Measurements from ENCODE around the gene C1QTNF4. TPM values are rescaled to one million over a fixed set of nuclear protein-coding genes. Genes with fewer than 3 reads are reported as not detected.

C1QTNF4 gene
- total and polyA plus RNA-seq, 2 of the 13 experiments (the other 11 are each of a cell fraction or from before 2014, with no cell fraction given) = not detected

DNA sequence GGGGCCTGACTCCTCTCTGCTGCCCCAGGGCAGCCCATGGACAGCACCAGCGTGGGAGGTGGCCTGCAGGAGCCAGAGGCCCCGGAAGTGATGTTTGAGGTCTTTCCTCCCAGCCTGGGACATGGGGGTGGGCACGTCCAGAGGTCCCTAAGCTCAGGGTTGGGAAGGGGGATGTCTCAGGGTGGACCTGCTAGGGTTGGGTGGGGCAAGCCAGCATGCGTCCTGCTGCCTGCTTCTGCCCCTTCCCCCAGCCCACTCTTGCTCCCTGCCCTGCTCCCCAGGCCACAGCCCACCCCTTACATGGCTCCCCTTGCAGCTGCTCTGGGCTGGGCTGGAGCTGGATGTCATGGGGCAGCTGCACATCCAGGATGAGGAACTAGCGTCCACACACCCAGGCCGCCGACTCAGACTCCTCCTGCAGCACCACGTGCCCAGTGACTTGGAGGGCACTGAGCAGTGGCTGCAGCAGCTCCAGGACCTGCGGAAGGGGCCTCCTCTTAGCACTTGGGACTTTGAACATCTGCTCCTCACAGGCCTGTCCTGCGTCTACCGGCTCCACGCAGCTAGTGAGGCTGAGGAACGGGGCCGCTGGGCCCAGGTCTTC lies 6.4 kb downstream of the C1QTNF4 start (continued):
- TF ChIP-seq ZNF44 (CRISPR knock-in tag; IDR thresholded peaks at IDR 0.05) = no peak
- no peak for TF ChIP-seq PAWR (CRISPR knock-in tag; IDR thresholded peaks at IDR 0.05; ENCODE audit: borderline replicate concordance)
- no peak for TF ChIP-seq ZNF639 (CRISPR knock-in tag; conservative IDR thresholded peaks at IDR 0.05)
- TF ChIP-seq XRCC5 (optimal IDR thresholded peaks at IDR 0.05; ENCODE audit: low read length) = no peak
- 0 out of 2 replicates have a peak, but pooled peaks have one; percentile 28 for TF ChIP-seq ZNF607 (CRISPR knock-in tag; IDR thresholded peaks at IDR 0.05; ENCODE audit: borderline replicate concordance)
- peak; percentile 75; the same call in 1 of the 2 replicates for TF ChIP-seq BRD4 (CRISPR knock-in tag; IDR thresholded peaks at IDR 0.05)
- no peak for TF ChIP-seq FIP1L1 (IDR thresholded peaks at IDR 0.05; ENCODE audit: borderline replicate concordance, insufficient read depth, low read depth, low read length)
- TF ChIP-seq MYC (CRISPR knock-in tag; IDR thresholded peaks at IDR 0.05; ENCODE audit: borderline replicate concordance) = peak; percentile 77; the same call in 1 of the 2 replicates
- 0 out of 2 replicates have a peak, but pooled peaks have one; percentile 80 for TF ChIP-seq ZNF674 (CRISPR knock-in tag; IDR thresholded peaks at IDR 0.05; ENCODE audit: low read depth)
- TF ChIP-seq, protein P1, sequence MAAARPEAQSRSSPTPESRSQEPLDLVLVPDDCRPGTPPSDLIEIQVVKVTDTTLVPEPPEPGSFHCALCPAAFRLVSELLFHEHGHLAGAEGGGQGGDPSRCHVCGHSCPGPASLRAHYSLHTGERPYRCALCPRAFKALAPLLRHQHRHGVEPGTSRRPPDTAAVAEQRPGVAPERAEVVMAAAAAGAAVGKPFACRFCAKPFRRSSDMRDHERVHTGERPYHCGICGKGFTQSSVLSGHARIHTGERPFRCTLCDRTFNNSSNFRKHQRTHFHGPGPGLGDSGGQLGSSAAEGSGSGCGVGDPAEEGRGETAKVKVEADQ (CRISPR knock-in tag; IDR thresholded peaks at IDR 0.05; ENCODE audit: borderline replicate concordance) = 0 out of 2 replicates have a peak, but pooled peaks have one; percentile 35
- TF ChIP-seq ATF3 (CRISPR knock-in tag; IDR thresholded peaks at IDR 0.05) = no peak
- no peak for TF ChIP-seq TCF7L2 (IDR thresholded peaks at IDR 0.05; ENCODE audit: low read depth, low read length)
- peak; percentile 67; the same call in 1 of the 2 replicates for TF ChIP-seq NFKB2 (CRISPR knock-in tag; IDR thresholded peaks at IDR 0.05; ENCODE audit: borderline replicate concordance)
- TF ChIP-seq, protein P2, sequence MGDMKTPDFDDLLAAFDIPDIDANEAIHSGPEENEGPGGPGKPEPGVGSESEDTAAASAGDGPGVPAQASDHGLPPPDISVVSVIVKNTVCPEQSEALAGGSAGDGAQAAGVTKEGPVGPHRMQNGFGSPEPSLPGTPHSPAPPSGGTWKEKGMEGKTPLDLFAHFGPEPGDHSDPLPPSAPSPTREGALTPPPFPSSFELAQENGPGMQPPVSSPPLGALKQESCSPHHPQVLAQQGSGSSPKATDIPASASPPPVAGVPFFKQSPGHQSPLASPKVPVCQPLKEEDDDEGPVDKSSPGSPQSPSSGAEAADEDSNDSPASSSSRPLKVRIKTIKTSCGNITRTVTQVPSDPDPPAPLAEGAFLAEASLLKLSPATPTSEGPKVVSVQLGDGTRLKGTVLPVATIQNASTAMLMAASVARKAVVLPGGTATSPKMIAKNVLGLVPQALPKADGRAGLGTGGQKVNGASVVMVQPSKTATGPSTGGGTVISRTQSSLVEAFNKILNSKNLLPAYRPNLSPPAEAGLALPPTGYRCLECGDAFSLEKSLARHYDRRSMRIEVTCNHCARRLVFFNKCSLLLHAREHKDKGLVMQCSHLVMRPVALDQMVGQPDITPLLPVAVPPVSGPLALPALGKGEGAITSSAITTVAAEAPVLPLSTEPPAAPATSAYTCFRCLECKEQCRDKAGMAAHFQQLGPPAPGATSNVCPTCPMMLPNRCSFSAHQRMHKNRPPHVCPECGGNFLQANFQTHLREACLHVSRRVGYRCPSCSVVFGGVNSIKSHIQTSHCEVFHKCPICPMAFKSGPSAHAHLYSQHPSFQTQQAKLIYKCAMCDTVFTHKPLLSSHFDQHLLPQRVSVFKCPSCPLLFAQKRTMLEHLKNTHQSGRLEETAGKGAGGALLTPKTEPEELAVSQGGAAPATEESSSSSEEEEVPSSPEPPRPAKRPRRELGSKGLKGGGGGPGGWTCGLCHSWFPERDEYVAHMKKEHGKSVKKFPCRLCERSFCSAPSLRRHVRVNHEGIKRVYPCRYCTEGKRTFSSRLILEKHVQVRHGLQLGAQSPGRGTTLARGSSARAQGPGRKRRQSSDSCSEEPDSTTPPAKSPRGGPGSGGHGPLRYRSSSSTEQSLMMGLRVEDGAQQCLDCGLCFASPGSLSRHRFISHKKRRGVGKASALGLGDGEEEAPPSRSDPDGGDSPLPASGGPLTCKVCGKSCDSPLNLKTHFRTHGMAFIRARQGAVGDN (CRISPR knock-in tag; IDR thresholded peaks at IDR 0.05) = peak; percentile 93
- 0 out of 2 replicates have a peak, but pooled peaks have one; percentile 40 for TF ChIP-seq POGK (CRISPR knock-in tag; conservative IDR thresholded peaks at IDR 0.05)
- no peak for TF ChIP-seq LCORL (IDR thresholded peaks at IDR 0.05)
- TF ChIP-seq LCORL (CRISPR knock-in tag; IDR thresholded peaks at IDR 0.05) = no peak
- TF ChIP-seq, protein P3, sequence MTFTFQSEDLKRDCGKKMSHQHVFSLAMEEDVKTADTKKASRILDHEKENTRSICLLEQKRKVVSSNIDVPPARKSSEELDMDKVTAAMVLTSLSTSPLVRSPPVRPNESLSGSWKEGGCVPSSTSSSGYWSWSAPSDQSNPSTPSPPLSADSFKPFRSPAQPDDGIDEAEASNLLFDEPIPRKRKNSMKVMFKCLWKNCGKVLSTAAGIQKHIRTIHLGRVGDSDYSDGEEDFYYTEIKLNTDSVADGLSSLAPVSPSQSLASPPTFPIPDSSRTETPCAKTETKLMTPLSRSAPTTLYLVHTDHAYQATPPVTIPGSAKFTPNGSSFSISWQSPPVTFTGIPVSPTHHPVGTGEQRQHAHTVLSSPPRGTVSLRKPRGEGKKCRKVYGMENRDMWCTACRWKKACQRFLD (CRISPR knock-in tag; IDR thresholded peaks at IDR 0.05; ENCODE audit: borderline replicate concordance) = peak; percentile 43; the same call in 1 of the 2 replicates
